Body of pancreas (tissue), 4 donors: ENCODE measurements around the gene KIF1B.

Source experiments
- POLR2A ChIP-seq, 3 donors: fragments of 450-650 bp; IDR thresholded peaks; one replicate each; pipeline ENCODE4 v1.6.1; 2016; ENCODE audit warnings: antibody characterized with exemption in 3 of 3, mild to moderate bottlenecking in 2 of 3
- TF ChIP-seq, protein P1 (sequence below), 7 experiments: fragments of 450-650 bp in 4 of 7; fragments of 200-600 bp in 3 of 7; sonication (generic) in 3 of 7; IDR thresholded peaks; one replicate each; pipeline ENCODE4 v1.5.1; 2016 to 2019; ENCODE audit warnings: antibody characterized with exemption in 7 of 7

DNA sequence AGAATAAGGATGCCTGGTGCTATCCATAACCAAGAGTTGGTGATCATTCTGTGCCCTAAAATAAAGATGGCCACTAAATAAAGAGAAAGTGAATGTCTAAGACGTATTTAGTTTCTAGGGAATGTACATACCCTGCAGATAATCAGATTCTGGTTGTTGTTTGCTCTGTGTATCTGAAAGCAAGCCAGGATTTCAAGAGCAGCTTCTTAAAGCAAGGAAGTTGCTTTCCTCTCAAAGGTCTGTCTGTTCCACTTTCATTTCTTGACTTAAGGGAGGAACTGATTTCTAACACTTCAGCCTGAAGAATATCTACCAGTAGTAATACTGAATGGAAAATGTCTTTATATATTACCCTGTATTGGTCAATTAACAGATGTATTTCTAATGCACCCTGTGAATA lies 88.8 kb downstream of the KIF1B start:
- TF ChIP-seq POLR2A (IDR thresholded peaks at IDR 0.05): no peak
- TF ChIP-seq, protein P1, sequence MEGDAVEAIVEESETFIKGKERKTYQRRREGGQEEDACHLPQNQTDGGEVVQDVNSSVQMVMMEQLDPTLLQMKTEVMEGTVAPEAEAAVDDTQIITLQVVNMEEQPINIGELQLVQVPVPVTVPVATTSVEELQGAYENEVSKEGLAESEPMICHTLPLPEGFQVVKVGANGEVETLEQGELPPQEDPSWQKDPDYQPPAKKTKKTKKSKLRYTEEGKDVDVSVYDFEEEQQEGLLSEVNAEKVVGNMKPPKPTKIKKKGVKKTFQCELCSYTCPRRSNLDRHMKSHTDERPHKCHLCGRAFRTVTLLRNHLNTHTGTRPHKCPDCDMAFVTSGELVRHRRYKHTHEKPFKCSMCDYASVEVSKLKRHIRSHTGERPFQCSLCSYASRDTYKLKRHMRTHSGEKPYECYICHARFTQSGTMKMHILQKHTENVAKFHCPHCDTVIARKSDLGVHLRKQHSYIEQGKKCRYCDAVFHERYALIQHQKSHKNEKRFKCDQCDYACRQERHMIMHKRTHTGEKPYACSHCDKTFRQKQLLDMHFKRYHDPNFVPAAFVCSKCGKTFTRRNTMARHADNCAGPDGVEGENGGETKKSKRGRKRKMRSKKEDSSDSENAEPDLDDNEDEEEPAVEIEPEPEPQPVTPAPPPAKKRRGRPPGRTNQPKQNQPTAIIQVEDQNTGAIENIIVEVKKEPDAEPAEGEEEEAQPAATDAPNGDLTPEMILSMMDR (IDR thresholded peaks at IDR 0.05): no peak
